H1 (cell line): ENCODE data around the gene HAGH. TPM values are rescaled to one million over a fixed set of nuclear protein-coding genes. Genes with fewer than 3 reads are reported as not detected.

Source experiments
- ASH2L ChIP-seq: fragments of 200-600, 300-600 bp; sonication (generic); IDR thresholded peaks from one replicate; pipeline ENCODE4 v1.7.1; 2017; ENCODE audit warnings: low read length
- BCL11A ChIP-seq, 2 experiments: IDR thresholded peaks; one replicate each; pipeline ENCODE4 v1.6.1; 2011; ENCODE audit warnings: low read depth in 2 of 2, low read length in 2 of 2, mild to moderate bottlenecking in 2 of 2
- POLR2AphosphoS5 ChIP-seq: IDR thresholded peaks from 2 replicates; pipeline ENCODE4 v1.6.1; 2011; ENCODE audit warnings: low read depth, low read length
- SIX5 ChIP-seq: IDR thresholded peaks from 2 replicates; pipeline ENCODE4 v1.6.1; 2011; ENCODE audit warnings: mild to moderate bottlenecking, low read depth, low read length
- SP1 ChIP-seq: IDR thresholded peaks from 2 replicates; pipeline ENCODE4 v1.6.1; 2011; ENCODE audit warnings: low read depth, low read length
- SP2 ChIP-seq: IDR thresholded peaks from 2 replicates; pipeline ENCODE4 v1.6.1; 2012; ENCODE audit warnings: mild to moderate bottlenecking, low read length, inconsistent platforms
- SUZ12 ChIP-seq: fragments of 200-600 bp; sonication (generic); IDR thresholded peaks from 2 replicates; pipeline ENCODE4 v1.6.1; 2012; ENCODE audit warnings: mild to moderate bottlenecking, inconsistent platforms, low read length, moderate library complexity, mixed read lengths
- polyA plus RNA-seq, 7 experiments: library from polyadenylated mRNA; depleted of rRNA in 3 of 7; stranded (reverse) in 5 of 7; unstranded in 2 of 7; fragments of >200 nt in 5 of 7; fragments of 200-250 nt in 2 of 7; gene quantifications; 1 replicate in 5 of 7; 2 replicates in 1 of 7; 4 replicates in 1 of 7; pipeline versions ENCODE4 v1.2.1 to v1.2.3, GENCODE V29; 2011 to 2013; ENCODE audit warnings: missing spikeins in 2 of 7, mixed read lengths in 2 of 7
- total RNA-seq: library from RNA; stranded (reverse); fragmentation: NEBNext Ultra II Directional; extraction: Animal tissue kit (Norgen Biotek cat#: 25700); gene quantifications from 2 replicates; pipeline ENCODE4 v1.2.1, GENCODE V29; 2021
- TF ChIP-seq, protein P1 (sequence below): IDR thresholded peaks from 2 replicates; pipeline ENCODE4 v1.6.1; 2012; ENCODE audit warnings: low read length, inconsistent platforms

HAGH gene
- total and polyA plus RNA-seq, 2 of the 8 experiments (the other 6 are each of a cell fraction or from before 2014, with no cell fraction given) = 28.7 to 40.6 TPM

DNA sequence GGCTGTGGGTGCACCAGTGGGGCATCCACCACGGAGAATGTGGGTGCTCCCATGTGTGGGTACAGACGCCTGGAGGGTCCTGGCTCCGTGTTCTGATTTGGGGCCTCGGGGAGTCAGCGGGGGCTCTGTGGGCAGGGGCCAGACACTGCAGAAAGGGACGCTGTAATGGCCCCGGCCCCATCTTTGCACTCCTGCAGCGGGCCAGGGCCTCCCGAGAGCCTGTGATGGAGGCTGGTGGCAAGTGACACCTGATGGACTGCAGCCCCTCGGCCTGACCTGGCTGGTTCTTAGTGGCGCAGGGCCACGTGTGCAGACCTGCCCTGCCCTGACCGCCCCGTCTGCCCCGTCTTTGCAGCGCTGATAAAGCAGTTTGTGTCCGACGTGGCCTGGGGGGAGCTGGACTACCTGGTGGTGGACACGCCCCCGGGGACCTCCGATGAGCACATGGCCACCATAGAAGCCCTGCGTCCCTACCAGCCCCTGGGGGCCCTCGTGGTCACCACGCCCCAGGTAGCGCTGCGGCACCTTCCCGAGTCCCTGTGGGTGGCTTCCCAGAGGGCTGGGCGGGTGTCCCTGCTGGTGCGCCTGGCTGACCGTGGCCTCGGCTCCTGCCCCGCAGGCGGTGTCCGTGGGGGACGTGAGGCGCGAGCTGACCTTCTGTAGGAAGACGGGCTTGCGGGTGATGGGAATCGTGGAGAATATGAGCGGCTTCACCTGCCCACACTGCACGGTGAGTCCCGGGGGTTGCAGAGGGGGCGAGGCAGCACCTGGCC is 39.1 kb downstream of the HAGH start (continued):
- TF ChIP-seq SUZ12 = no peak
- TF ChIP-seq, protein P1, sequence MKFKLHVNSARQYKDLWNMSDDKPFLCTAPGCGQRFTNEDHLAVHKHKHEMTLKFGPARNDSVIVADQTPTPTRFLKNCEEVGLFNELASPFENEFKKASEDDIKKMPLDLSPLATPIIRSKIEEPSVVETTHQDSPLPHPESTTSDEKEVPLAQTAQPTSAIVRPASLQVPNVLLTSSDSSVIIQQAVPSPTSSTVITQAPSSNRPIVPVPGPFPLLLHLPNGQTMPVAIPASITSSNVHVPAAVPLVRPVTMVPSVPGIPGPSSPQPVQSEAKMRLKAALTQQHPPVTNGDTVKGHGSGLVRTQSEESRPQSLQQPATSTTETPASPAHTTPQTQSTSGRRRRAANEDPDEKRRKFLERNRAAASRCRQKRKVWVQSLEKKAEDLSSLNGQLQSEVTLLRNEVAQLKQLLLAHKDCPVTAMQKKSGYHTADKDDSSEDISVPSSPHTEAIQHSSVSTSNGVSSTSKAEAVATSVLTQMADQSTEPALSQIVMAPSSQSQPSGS = no peak
- no peak for TF ChIP-seq SP1
- no peak for TF ChIP-seq BCL11A (IDR thresholded peaks at IDR 0.05; ENCODE audit: low read depth in 2 of 2, low read length in 2 of 2)
- no peak for TF ChIP-seq SP2
- TF ChIP-seq ASH2L = no peak
- TF ChIP-seq SIX5 = no peak
- TF ChIP-seq POLR2AphosphoS5 = no peak
